ENCODE measurements around the gene PRDM10. TPM values are rescaled to one million over a fixed set of nuclear protein-coding genes. Genes with fewer than 3 reads are reported as not detected.
"Not testable (repeated sequence)": the region's sequence is repeated elsewhere in the genome, so short reads cannot be mapped to it uniquely, and the experiment has no call there.

The PRDM10 gene
- total and polyA plus RNA-seq, 7 experiments from 2014 or later, result 2.5 to 16.3 (median 13.4) TPM

DNA sequence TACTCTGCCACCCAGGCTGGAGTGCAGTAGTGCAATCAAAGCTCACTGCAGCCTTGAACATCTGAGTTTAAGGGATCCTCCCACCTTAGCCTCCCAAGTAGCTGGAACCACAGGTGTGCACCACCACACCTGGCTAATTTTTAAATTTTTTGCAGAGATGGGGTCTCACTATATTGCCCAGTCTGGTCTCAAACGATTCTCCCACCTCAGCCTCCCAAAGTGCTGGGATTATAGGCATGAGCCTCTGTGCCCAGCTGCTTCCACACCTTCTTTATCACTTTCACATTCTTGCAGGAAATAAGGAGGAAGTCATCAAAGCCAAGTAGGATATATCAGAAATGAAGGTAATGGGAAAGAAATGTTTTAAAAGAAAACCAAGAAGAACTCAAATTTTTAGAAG lies 47.9 kb downstream of the PRDM10 start:
- H3K4me3 ChIP-seq (ENCODE audit: low read length); intact Hi-C loops (cut with micrococcal nuclease); POLR2A ChIA-PET; H3K27me3 ChIP-seq (ENCODE audit: control insufficient read depth in 2 of 2, insufficient read depth in 2 of 2, low read length in 2 of 2); H3K27me3 Mint-ChIP-seq; CTCF ChIA-PET; H3K4me3 Mint-ChIP-seq; H3K9me3 ChIP-seq (ENCODE audit: control insufficient read depth in 2 of 3, low read length in 3 of 3); H3K27ac ChIP-seq (ENCODE audit: low read depth, low read length); ATAC-seq; DNase-seq; H3K27ac Mint-ChIP-seq; H3K4me1 ChIP-seq (ENCODE audit: control insufficient read depth in 2 of 2, insufficient read depth in 2 of 2, low read length in 2 of 2); H3K9me3 Mint-ChIP-seq: not testable (repeated sequence)
- H3K4me1 Mint-ChIP-seq, result peaks cover 0 to 11% (median 0%) of the 10 kb centered on the region in 7 donors
- H3K36me3 ChIP-seq (ENCODE audit: control insufficient read depth in 2 of 3, insufficient read depth in 3 of 3, low read length in 3 of 3), result peaks cover 0 to 14% (median 0%) of the 10 kb centered on the region in 3 experiments
- peaks cover 4 to 40% (median 21%) of the 10 kb centered on the region in 5 donors for H3K36me3 Mint-ChIP-seq

DNA sequence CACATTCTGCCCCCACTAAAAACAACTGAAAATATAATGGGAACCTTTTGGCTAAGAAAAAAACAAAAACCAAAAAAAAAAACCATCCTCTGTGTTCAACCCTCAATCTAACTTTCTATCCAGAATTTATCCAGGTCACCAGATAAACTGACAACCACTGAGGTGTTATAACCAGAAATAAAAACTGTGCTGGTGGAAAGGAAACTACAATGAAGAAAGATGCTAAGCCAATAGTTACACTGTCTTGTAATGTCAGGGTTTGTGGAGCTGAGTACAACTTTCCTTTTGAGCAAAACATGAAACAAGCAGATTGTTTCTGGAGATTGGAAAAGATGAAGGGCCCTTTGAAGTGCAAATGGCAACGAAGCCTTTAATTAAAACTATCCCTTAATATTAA lies 50.8 kb downstream of the PRDM10 start:
- no peak overlapping the region for H3K27ac Mint-ChIP-seq
- POLR2A ChIA-PET, result no interaction called here
- H3K4me1 Mint-ChIP-seq, result peaks cover 0 to 11% (median 0%) of the 10 kb centered on the region in 7 donors
- ATAC-seq (no peak), DNase-seq (no peak)
- CTCF ChIA-PET, result no interaction called here
- no peak overlapping the region for H3K27ac ChIP-seq (ENCODE audit: low read depth, low read length)
- H3K36me3 Mint-ChIP-seq, result peaks cover 4 to 32% (median 13%) of the 10 kb centered on the region in 5 donors
- H3K27me3 ChIP-seq (ENCODE audit: control insufficient read depth in 2 of 2, insufficient read depth in 2 of 2, low read length in 2 of 2), result no peaks in the 10 kb centered on the region
- no peaks in the 10 kb centered on the region for H3K4me1 ChIP-seq (ENCODE audit: control insufficient read depth in 2 of 2, insufficient read depth in 2 of 2, low read length in 2 of 2)
- no peaks in the 10 kb centered on the region for H3K9me3 Mint-ChIP-seq
- no peaks in the 10 kb centered on the region for H3K9me3 ChIP-seq (ENCODE audit: control insufficient read depth in 2 of 3, low read length in 3 of 3)
- no peak overlapping the region for H3K4me3 ChIP-seq (ENCODE audit: low read length)
- peaks cover 0 to 5% (median 0%) of the 10 kb centered on the region in 3 experiments for H3K36me3 ChIP-seq (ENCODE audit: control insufficient read depth in 2 of 3, insufficient read depth in 3 of 3, low read length in 3 of 3)
- intact Hi-C loops (cut with micrococcal nuclease), result no loop called here
- H3K27me3 Mint-ChIP-seq, result no peaks in the 10 kb centered on the region
- H3K4me3 Mint-ChIP-seq, result no peak overlapping the region

DNA sequence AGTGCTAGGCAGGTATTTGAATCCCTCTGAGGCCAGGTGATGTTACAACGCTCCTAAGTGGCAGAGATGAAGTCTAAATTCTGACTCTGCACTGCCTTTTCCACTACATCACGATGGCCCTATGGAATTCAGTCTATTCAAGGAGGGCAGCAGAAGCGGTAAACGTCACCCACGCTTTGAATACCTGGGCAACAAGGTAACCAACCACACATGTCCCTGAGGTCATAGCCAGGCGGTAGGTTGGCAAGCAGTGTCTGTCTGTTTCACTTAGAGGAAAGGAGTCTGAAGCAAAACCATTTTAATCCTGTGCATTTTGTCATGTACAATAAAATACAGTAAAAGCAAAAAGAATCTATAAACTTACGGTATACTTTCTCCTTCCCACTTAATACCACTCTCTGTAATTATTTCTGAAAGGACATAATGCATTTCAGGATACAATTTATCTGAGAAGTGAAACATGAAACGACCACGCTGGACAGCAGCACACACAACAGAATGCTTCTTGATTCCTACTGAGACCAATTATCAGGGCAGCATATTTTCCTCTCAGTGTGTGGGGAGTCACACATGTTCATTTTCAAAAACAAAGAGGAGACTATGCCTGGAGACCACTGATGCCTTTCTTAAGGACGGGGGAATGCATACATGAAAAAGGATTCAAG lies 51.3 kb downstream of the PRDM10 start:
- DNase-seq (no peak), ATAC-seq (no peak)
- Mint-ChIP-seq H3K9me3 (no peaks in the 10 kb centered on the region), H3K4me1 (peaks cover 0 to 17% (median 0%) of the 10 kb centered on the region in 7 donors), H3K27me3 (no peaks in the 10 kb centered on the region), H3K36me3 (peaks cover 4 to 38% (median 17%) of the 10 kb centered on the region in 5 donors), H3K4me3 (no peak overlapping the region), H3K27ac (no peak overlapping the region)
- ChIA-PET CTCF (no interaction called here), POLR2A (no interaction called here)
- H3K27ac ChIP-seq (ENCODE audit: low read depth, low read length), result no peak overlapping the region
- peaks cover 0 to 9% (median 0%) of the 10 kb centered on the region in 3 experiments for H3K36me3 ChIP-seq (ENCODE audit: control insufficient read depth in 2 of 3, insufficient read depth in 3 of 3, low read length in 3 of 3)
- no peak overlapping the region for H3K4me3 ChIP-seq (ENCODE audit: low read length)
- H3K9me3 ChIP-seq (ENCODE audit: control insufficient read depth in 2 of 3, low read length in 3 of 3), result no peaks in the 10 kb centered on the region
- intact Hi-C loops (cut with micrococcal nuclease), result no loop called here
- no peaks in the 10 kb centered on the region for H3K27me3 ChIP-seq (ENCODE audit: control insufficient read depth in 2 of 2, insufficient read depth in 2 of 2, low read length in 2 of 2)
- H3K4me1 ChIP-seq (ENCODE audit: control insufficient read depth in 2 of 2, insufficient read depth in 2 of 2, low read length in 2 of 2), result no peaks in the 10 kb centered on the region

DNA sequence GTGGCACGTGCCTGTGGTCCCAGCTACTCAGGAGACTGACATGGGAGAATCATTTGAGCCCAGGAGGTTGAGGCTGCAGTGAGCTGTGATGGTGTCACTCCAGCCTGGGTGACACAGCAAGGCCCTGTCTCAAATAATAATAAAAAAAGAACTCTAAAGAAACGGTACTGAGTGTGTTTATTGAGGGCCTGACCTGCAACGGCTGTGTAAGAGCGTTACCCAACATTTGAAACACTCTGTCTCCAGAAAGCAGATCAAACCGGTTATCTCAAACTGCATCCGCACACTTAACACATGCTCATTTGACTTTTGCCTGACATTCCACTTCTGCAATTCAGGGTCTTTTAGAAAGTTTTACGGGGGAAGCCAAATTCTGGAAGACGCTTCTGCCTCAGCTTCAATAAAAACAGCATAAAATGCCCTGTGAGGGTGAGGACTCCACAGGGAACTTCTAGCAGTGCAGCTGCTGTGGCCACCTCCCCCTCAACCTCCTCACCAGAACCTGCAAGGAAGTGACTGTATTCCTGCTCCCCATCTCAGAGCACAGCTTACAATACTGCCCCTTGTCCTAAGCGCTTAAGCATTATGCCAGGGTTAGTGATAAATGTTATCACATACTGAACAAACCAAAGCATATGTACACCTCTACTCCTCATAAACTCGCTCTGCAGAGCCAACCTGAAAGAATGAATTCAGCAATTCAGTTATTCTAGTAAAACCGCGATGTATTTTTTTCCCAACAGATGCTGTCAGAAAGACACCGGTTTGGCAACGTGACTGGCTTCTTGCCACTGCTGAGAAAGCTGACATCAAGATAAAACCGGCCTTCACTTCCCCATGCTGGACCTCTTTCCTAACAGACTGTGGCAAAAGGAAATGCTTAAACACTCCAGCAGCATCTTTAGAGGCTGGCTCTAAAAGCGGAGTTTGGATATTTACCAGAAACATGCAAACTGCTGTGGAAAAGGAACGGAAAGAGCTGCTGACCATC lies 52.2 kb downstream of the PRDM10 start:
- no peak overlapping the region for H3K4me3 Mint-ChIP-seq
- H3K27ac Mint-ChIP-seq, result no peak overlapping the region
- H3K36me3 Mint-ChIP-seq, result peaks cover 4 to 39% (median 15%) of the 10 kb centered on the region in 5 donors
- H3K36me3 ChIP-seq (ENCODE audit: control insufficient read depth in 2 of 3, insufficient read depth in 3 of 3, low read length in 3 of 3), result peaks cover 0 to 14% (median 0%) of the 10 kb centered on the region in 3 experiments
- intact Hi-C loops (cut with micrococcal nuclease), result no loop called here
- H3K4me1 ChIP-seq (ENCODE audit: control insufficient read depth in 2 of 2, insufficient read depth in 2 of 2, low read length in 2 of 2), result no peaks in the 10 kb centered on the region
- ATAC-seq, result peak; percentile 67
- no peaks in the 10 kb centered on the region for H3K9me3 Mint-ChIP-seq
- ChIA-PET POLR2A (no interaction called here), CTCF (interaction anchor here (0.6 to 1.6 kb wide), 2 partner anchors 10 to 24 kb away, joined by 3 to 6 read pairs; no protein-coding TSS in a partner anchor)
- H3K27ac ChIP-seq (ENCODE audit: low read depth, low read length), result no peak overlapping the region
- H3K27me3 ChIP-seq (ENCODE audit: control insufficient read depth in 2 of 2, insufficient read depth in 2 of 2, low read length in 2 of 2), result no peaks in the 10 kb centered on the region
- H3K4me3 ChIP-seq (ENCODE audit: low read length), result no peak overlapping the region
- H3K27me3 Mint-ChIP-seq, result no peaks in the 10 kb centered on the region
- no peaks in the 10 kb centered on the region for H3K9me3 ChIP-seq (ENCODE audit: control insufficient read depth in 2 of 3, low read length in 3 of 3)
- DNase-seq, result no peak
- H3K4me1 Mint-ChIP-seq, result peaks cover 0 to 20% (median 0%) of the 10 kb centered on the region in 7 donors

DNA sequence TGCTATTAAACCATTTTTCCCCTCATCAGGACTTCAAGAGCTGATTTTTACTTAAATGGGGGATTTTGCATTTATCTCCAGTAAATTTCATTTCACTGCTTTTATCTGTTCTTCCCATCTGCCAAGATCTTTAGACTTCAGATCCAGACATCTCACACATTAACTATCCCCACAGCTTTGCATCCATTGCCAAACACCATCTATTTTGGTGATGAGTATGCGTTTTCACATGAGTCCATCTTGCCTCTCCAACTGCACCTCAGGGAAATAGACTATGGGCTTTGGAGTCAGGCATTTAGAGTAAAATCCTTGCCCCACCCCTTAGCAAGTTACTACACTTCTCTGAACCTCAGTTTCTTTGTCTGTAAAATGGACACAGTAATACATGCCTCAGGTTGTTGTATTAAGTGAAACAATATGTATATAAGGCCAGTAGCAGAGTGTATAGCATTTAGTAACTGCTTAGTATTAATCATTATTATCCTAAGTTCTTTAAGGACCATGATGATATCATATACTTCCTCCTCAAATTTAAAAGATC lies 53.6 kb downstream of the PRDM10 start:
- ChIA-PET POLR2A (no interaction called here), CTCF (no interaction called here)
- Mint-ChIP-seq H3K9me3 (no peaks in the 10 kb centered on the region), H3K4me3 (no peak overlapping the region), H3K36me3 (peaks cover 2 to 42% (median 17%) of the 10 kb centered on the region in 5 donors), H3K27me3 (no peaks in the 10 kb centered on the region), H3K27ac (no peak overlapping the region), H3K4me1 (peaks cover 0 to 18% (median 0%) of the 10 kb centered on the region in 7 donors)
- intact Hi-C loops (cut with micrococcal nuclease), result no loop called here
- no peak overlapping the region for H3K27ac ChIP-seq (ENCODE audit: low read depth, low read length)
- DNase-seq (no peak), ATAC-seq (no peak)
- H3K36me3 ChIP-seq (ENCODE audit: control insufficient read depth in 2 of 3, insufficient read depth in 3 of 3, low read length in 3 of 3), result peaks cover 0 to 22% (median 0%) of the 10 kb centered on the region in 3 experiments
- H3K4me1 ChIP-seq (ENCODE audit: control insufficient read depth in 2 of 2, insufficient read depth in 2 of 2, low read length in 2 of 2), result no peaks in the 10 kb centered on the region
- no peak overlapping the region for H3K4me3 ChIP-seq (ENCODE audit: low read length)
- no peaks in the 10 kb centered on the region for H3K9me3 ChIP-seq (ENCODE audit: control insufficient read depth in 2 of 3, low read length in 3 of 3)
- H3K27me3 ChIP-seq (ENCODE audit: control insufficient read depth in 2 of 2, insufficient read depth in 2 of 2, low read length in 2 of 2), result no peaks in the 10 kb centered on the region

DNA sequence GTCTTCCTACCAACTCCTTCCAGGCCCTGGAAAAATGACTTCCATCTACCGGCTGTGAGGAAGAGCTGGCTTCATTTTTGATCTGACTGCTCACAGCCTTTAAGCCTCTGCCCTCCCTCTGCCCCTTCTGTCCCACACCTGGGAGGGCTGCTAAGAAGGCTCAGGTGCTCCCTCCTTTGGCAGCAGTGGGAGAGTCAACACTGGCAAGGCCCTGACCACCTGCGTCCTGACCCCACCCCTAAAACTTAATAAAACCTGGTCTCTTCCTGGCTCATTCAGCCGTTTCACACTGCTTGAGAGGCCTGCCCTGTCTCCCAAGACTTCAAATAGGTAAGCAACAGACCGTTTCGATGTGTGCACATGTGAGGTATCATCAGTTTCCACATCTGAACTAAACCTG lies 55.2 kb downstream of the PRDM10 start:
- Histone ChIP-seq H3K27ac (ENCODE audit: low read depth, low read length) (no peak overlapping the region), H3K9me3 (ENCODE audit: control insufficient read depth in 2 of 3, low read length in 3 of 3) (no peaks in the 10 kb centered on the region), H3K4me3 (ENCODE audit: low read length) (no peak overlapping the region), H3K27me3 (ENCODE audit: control insufficient read depth in 2 of 2, insufficient read depth in 2 of 2, low read length in 2 of 2) (no peaks in the 10 kb centered on the region), H3K4me1 (ENCODE audit: control insufficient read depth in 2 of 2, insufficient read depth in 2 of 2, low read length in 2 of 2) (no peaks in the 10 kb centered on the region), H3K36me3 (ENCODE audit: control insufficient read depth in 2 of 3, insufficient read depth in 3 of 3, low read length in 3 of 3) (peaks cover 0 to 22% (median 0%) of the 10 kb centered on the region in 3 experiments)
- Mint-ChIP-seq H3K9me3 (no peaks in the 10 kb centered on the region), H3K4me1 (peaks cover 0 to 18% (median 0%) of the 10 kb centered on the region in 7 donors), H3K27ac (no peak overlapping the region), H3K27me3 (no peaks in the 10 kb centered on the region), H3K4me3 (no peak overlapping the region), H3K36me3 (peaks cover 3 to 50% (median 17%) of the 10 kb centered on the region in 5 donors)
- DNase-seq, result no peak
- ChIA-PET CTCF (no interaction called here), POLR2A (no interaction called here)
- intact Hi-C loops (cut with micrococcal nuclease), result no loop called here
- no peak for ATAC-seq

Data from naive thymus-derived CD4-positive, alpha-beta T cell (primary cell).